GM19099 (cell line): Measurements from ENCODE around the gene KRT38.

Experiments used
- POLR2A ChIP-seq: IDR thresholded peaks from 3 replicates; pipeline ENCODE4 v1.6.1; 2011; ENCODE audit warnings: low read depth; ENCODE audit not compliant: insufficient read length; ENCODE audit errors: extremely low read depth

The KRT38 gene

DNA sequence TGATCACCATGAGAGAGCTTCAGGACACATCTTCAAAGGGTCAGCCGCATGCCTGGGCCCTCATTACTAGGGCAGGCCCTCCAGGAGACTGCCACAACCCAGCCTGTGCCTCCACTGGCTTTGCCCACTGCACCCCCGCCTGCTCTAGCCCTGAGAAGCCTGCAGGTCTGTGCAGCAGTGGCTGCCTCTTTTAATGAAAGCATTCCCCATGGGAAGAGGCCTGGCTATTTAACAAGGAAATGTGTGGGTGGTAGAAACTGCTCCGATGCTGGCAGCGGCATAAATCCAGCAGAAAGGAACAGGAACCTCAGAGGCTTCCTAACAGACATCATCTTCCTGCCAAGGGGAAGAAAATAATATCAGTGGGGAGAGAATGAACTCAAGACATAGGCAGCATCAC, 26.8 kb upstream of the KRT38 start:
- TF ChIP-seq POLR2A: no peak

DNA sequence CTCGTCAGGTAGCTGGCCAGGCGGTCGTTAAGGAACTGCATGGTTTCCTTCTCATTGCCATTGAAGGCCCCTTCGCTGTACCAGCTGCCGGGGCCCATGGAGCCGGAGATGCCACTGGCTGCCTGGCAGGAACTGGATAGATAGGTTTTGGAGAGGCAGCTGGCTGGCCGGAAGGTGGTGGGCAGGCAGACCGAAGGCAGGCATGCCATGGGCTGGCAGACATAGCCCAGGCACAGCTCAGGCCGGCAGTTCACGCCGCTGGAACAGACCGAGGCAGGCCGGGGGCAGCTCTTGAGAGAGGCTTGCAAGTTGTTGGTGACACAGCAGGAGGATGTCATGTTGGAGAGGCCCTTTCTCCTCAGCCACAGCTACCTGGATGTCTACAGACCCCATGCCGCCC, 26.2 kb upstream of the KRT38 start, which contains the start of gene KRT32:
TSS of gene KRT32 (minus strand) at position 399 of the 400 bp plus-strand sequence. CDS start at position 338, 61 bp downstream.
- no peak for TF ChIP-seq POLR2A

DNA sequence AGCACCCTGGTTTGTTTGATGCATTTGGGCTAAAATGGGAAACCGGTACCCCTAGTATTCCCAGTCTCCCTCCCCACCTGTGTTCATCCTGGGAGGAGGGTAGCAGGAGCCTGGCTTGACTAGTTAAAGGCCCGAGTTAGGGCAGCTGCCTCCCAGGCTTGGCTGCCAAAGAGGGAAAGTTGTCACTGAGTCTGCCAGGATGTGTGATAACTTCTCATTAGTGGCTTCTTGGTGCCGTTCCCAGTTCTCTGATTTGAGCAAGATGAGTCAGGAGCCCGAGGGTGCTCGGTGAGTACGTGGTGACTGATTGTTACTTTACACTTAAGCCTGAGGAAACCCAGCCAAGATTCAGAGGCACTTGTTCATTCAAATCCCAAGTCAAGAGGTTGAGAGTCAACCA, 23.9 kb upstream of the KRT38 start:
- TF ChIP-seq POLR2A: no peak

DNA sequence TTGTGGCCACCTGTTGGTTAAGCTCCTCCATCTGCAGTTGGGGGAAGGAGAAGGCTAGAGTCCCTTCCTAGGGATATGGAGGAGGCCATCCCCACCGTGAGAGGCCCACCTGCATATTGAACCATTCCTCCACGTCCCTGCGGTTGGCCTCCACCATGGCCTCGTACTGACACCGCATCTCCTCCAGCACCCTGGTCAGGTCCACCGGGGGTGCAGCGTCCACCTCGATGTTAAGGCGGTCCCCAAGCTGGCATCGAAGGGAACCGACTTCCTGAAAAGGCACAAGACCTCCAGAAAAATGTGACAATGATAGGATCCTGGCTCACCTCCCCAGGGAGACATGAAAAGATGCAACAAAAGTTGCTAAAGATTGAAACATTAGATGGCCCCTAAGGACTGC, 23.4 kb upstream of the KRT38 start:
- no peak for TF ChIP-seq POLR2A

DNA sequence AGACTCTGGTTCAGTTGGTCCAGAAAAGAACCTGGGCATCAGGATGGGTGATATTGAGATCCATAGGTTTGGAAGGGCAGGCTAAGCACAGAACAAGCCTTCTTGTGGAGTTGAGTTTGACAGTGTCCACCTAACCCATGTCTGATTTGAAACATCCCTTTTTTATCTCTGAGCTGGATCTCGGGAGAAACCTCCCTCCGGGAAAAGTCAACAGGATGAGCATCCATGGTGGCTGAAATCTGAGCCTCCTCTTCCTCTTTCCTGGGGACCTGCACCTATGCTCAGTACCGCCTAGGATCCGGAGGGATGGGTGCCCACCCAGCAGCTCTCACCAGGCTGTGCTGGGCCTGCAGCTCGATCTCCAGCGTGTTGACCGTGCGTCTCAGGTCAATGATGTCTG, 23.0 kb upstream of the KRT38 start:
- no peak for TF ChIP-seq POLR2A

DNA sequence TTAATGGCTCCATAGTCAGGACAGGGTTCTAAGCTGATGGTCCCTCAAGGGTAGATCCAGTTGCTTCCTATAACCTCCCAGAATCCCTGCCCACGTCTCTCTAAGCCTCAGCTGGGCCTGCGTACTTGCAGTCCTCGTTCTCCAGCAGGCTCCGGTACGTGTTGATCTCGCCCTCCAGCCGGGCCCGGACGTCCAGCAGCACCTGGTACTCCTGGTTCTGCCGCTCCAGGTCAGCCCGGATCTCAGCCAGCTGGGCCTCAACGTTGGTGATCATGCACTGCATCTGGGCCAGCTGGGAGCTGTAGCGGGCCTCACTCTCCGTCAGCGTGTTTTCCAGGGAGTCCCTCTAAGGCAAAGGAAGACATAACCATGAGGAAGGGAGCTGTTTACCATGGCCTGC, 21.9 kb upstream of the KRT38 start:
- TF ChIP-seq POLR2A: no peak

DNA sequence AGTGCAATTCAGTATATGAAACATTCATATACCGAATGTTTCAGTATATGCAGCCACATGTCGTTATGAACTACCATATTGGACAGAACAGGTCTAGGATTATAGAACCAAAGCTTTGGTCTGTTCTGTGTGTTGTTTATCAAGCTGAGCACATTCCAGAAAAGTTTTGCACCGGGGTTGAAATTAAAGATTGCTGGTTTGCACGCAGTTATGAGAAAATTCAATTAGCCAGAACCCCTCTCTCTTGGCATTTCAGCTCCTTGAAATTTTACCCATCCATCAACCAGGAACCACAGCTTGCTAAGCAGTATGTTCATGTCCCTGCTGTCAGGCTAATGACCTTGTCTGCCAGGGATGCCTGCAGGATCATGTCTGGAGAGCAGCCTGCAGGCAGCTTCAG, 16.9 kb upstream of the KRT38 start:
- TF ChIP-seq POLR2A: no peak

DNA sequence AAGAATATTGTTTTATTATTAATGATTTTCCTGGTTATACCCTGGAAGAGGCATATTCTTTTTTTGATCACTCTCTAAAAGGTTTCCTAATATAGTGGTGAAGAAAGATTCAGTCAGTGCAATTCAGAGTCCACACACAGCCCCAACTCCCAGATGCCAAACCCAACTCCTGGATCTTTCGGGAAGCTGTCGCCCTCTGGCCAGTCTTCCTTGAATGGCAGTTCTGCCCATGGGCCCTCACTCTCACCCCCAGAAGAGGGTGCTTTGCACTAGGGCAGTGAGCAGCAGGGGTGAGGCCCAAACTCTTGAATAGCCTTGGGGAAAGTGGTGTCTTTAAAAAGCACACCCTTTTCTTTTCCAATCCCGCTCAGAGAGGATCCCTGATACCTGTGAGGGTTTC, 15.4 kb upstream of the KRT38 start:
- TF ChIP-seq POLR2A: no peak

DNA sequence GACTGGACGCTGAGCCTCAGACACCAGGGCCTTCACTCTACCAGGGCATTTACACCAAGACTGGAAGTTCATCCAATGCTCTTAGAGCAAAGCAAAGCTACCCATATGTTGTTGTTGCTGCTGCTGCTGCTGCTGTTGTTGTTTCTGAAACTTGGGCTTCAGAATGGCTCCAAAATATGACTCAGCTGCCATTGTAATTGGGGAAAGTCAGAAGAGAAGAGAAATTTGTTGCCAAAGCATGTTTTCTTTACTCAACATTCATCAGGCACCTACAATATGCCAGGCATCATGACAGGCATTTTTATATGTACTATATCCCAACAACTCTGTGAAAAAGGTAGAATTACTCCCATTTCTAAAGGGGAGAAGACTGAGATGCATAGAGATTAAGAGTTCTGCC, 14.5 kb upstream of the KRT38 start:
- no peak for TF ChIP-seq POLR2A

DNA sequence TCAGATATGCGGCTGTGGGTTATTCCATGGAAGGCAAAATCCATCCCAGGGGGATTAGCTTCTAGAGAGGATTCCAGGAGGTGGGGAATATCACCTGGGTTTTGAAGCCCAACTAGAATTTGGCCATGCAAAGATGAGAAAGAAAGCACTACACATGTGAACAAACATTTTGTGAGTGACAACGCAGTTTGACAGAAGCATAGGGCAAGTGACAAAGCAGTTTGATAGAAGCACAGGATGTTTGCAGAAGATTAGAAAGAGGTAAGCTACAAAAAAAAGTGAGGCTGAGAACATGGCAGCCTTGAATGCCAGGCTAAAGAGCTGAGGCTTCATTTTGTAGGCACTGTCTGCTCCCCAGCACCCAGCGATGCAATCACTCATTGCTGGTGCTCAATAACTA, 12.3 kb upstream of the KRT38 start:
- no peak for TF ChIP-seq POLR2A

DNA sequence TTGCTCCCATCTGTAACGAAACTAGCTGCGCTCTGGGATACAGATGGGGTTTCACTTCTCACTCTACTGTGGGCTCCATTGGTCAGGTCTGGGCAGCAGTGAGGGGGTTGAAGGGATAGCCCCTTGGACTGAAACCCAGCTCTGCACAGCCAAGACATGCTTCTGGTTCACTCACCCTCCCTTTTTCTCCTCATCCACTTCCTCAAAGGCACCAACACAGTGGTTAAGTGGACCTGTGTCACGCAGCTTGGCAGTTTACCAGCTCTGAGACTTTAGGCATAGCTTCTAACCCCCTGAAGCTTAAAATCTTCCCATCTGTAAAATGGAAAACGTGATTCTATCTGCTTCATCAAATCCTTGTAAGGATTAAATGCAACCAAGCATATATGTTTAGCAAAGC, 11.5 kb upstream of the KRT38 start:
- no peak for TF ChIP-seq POLR2A

DNA sequence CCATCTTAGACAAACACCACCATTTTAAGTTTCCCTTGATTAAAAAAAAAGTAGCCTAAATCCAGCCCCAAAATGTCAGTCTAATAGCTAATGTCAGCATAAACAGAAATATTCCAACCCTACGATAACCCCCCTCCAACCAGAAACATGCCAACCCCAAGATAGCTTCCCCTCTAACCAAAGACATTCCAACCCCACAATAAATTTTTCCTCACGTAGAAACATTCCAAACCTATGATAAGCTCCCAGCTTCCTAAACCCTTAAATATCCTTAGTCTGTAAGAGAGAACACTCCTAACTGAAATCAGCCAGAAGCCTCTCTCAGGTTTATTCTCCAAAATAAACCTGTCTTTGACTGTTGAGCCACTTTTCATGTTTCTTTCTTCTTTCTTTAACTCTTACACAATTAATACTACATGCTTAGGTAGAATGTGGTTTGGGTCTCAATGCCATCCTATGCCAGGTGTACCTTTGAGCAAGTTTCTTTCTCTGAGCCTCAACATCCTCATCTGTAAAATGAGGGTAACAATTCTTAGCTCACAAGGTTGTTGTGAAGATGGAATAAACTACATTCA, 10.5 kb upstream of the KRT38 start:
- TF ChIP-seq POLR2A: no peak

DNA sequence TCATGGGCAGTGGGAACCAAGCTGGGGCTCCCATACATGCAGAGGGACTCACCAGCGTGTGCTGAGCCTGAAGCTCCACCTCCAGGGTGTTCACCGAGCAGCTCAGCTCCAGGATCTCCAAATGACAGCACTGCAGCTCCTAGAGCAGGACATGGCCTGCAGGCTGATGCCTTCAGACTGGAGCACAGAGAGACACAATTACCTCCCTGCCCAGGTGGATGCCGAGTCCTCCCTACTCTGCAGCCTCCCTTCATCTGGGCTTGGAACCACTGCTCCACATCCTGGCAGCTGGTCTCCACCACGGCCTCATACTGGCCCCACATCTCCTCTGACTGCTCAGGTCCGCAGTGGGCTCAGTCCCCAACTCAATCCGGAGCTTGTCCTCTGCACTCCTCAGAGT, 8.2 kb upstream of the KRT38 start:
- TF ChIP-seq POLR2A: no peak

DNA sequence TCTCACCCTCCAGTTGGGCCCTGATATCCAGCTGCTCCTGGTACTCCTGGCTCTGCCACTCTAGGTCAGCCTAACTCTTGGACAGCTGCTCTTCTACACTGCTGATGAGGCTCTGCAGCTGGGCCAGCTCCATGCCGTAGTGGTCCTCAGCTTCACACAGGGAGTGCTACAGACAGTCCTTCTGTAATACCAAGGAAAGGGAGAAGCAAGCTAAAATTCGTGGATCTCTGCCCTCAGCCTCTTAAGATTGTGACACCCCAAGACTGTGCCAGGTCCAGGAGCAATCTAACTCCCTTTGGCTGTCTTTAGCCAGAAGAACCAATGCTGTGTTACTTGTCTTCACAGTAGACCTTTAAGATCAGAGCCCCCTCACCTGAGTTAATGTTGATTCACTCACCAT, 7.7 kb upstream of the KRT38 start:
- no peak for TF ChIP-seq POLR2A

DNA sequence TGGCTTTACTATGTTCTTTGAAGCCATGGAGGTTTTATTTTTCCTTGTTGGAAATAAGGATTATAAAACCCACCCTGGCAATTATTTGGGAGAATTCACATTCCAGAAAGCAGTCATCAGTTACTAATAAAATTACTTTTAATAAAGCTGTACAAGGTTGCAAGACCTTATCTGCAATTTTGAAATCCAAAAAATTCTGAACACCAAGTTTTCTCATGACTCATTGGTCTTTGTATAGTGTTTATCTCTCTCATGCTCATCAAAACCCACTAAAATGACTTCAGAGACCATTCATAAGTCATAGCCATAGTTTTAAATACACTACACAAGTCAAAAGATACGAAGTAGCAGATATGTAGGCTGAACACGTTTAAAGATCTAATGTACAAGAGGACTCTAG, 6.0 kb upstream of the KRT38 start:
- TF ChIP-seq POLR2A: no peak

DNA sequence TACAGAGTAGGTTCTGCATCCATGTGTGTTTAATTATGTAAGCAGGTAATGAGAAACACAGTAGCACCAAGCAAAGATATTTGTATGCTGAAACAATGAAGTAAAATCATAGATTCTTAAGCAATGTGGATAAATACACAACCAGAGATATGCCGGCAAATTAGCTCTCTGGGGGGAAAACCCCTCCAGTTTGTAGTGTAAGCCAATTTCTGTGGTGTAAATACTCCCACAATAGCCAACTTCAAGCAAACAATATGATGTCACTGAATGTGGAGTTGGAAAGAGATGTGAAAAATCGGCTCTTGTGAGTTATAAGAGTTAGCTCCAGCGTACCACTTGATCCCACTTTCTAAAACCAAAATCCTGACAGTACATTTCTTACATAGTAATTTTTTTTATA, 3.9 kb upstream of the KRT38 start:
- TF ChIP-seq POLR2A: no peak

DNA sequence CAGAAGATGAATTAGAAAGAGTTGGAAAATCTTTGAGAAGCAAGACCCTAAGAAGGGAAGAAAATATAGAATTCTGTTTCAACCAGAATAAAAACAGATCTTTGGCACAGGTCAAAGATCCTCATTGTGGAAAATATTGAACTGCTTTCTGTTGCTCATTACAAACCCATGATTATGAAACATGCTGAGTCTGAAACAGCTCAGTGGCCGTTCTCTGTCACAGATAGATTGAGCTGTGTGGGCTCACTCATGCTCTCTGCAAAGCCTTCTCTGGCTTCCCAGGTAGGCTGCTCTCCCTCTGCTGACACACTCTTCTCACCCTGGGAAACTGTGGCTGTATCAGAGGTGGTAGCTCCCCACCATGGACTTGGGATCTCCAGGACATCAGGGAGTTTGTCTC, 3.4 kb upstream of the KRT38 start:
- no peak for TF ChIP-seq POLR2A
